HepG2 (cell line): ENCODE measurements around the gene SAMSN1. TPM values are rescaled to one million over a fixed set of nuclear protein-coding genes. Genes with fewer than 3 reads are reported as not detected.

Experiments
- polyA plus RNA-seq, 8 experiments: library from polyadenylated mRNA; depleted of rRNA in 3 of 8; stranded (reverse) in 7 of 8; unstranded in 1 of 8; fragments of >200 nt; fragmentation: Illumina TruSeq in 4 of 8; extraction: Trizol in 4 of 8; gene quantifications; 2 replicates each; pipeline versions ENCODE4 v1.2.1 to v1.2.3, GENCODE V29; 2011 to 2016; ENCODE audit warnings: low read depth in 4 of 8, missing spikeins in 1 of 8, mixed read lengths in 1 of 8; ENCODE audit not compliant: insufficient read depth in 1 of 8
- total RNA-seq, 5 experiments: library from RNA; depleted of rRNA; stranded (reverse); fragments of >200 nt; fragmentation: Illumina TruSeq; extraction: Trizol; gene quantifications; 2 replicates each; pipeline ENCODE4 v1.2.3, GENCODE V29; 2016; ENCODE audit warnings: low read depth in 1 of 5
- TF ChIP-seq, protein P1 (sequence below): sonication (generic); formaldehyde crosslinking; IDR thresholded peaks from one replicate; pipeline ENCODE4 v1.5.1; 2020; ENCODE audit warnings: mild to moderate bottlenecking, missing genetic modification reagents; ENCODE audit errors: not compliant biosample characterization
- TF ChIP-seq, protein P2 (sequence below): sonication (generic); formaldehyde crosslinking; IDR thresholded peaks from 2 replicates; pipeline ENCODE4 v1.5.0; 2020; ENCODE audit warnings: mild to moderate bottlenecking, missing genetic modification reagents

Gene SAMSN1
- total and polyA plus RNA-seq, 2 of the 13 experiments (the other 11 are each of a cell fraction or from before 2014, with no cell fraction given), result 0.09 TPM; not detected in 1

DNA sequence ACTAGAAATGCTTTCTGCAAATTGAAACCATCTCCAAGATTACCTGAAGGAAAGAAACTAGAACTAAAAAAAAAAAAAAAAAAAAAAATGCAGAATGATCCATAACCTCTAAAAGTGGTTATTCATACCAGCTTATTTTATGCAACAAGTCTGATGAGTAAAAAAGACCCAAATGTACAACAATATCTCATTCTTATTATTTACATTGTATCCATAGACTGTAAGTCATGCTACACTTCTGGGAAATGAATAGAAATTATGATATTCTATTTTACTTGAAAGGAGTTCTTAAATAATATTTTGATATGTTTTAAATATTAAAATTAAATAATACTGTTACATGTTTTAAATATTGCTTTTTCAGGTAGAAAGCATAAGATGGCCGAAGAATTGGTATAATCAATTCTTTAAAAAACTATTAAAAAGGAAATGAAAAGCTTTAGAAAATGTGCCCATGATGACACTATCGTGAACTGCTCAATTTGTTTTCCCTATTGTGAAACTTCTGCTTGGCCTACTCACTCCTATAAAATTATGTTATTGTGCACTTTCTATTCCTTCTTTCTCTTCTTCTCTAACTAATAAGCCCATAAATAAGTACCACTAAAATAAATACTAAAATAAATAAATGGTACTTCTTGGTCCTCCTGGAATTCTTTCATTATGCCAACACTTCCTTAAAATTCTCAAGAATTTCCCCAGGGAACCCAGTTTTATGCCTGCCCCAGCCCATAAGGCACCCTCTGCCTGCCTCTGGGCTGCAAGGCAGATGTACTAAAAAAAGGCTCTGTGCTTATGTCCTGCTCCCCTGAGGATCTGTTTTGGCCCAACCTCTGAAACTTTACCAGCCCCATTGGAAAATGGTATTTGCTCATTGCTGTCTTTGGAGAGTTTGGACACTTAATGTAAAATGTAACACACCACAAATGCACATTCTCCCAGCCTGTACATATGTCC, 18.1 kb downstream of the SAMSN1 start (continued):
- TF ChIP-seq, protein P1, sequence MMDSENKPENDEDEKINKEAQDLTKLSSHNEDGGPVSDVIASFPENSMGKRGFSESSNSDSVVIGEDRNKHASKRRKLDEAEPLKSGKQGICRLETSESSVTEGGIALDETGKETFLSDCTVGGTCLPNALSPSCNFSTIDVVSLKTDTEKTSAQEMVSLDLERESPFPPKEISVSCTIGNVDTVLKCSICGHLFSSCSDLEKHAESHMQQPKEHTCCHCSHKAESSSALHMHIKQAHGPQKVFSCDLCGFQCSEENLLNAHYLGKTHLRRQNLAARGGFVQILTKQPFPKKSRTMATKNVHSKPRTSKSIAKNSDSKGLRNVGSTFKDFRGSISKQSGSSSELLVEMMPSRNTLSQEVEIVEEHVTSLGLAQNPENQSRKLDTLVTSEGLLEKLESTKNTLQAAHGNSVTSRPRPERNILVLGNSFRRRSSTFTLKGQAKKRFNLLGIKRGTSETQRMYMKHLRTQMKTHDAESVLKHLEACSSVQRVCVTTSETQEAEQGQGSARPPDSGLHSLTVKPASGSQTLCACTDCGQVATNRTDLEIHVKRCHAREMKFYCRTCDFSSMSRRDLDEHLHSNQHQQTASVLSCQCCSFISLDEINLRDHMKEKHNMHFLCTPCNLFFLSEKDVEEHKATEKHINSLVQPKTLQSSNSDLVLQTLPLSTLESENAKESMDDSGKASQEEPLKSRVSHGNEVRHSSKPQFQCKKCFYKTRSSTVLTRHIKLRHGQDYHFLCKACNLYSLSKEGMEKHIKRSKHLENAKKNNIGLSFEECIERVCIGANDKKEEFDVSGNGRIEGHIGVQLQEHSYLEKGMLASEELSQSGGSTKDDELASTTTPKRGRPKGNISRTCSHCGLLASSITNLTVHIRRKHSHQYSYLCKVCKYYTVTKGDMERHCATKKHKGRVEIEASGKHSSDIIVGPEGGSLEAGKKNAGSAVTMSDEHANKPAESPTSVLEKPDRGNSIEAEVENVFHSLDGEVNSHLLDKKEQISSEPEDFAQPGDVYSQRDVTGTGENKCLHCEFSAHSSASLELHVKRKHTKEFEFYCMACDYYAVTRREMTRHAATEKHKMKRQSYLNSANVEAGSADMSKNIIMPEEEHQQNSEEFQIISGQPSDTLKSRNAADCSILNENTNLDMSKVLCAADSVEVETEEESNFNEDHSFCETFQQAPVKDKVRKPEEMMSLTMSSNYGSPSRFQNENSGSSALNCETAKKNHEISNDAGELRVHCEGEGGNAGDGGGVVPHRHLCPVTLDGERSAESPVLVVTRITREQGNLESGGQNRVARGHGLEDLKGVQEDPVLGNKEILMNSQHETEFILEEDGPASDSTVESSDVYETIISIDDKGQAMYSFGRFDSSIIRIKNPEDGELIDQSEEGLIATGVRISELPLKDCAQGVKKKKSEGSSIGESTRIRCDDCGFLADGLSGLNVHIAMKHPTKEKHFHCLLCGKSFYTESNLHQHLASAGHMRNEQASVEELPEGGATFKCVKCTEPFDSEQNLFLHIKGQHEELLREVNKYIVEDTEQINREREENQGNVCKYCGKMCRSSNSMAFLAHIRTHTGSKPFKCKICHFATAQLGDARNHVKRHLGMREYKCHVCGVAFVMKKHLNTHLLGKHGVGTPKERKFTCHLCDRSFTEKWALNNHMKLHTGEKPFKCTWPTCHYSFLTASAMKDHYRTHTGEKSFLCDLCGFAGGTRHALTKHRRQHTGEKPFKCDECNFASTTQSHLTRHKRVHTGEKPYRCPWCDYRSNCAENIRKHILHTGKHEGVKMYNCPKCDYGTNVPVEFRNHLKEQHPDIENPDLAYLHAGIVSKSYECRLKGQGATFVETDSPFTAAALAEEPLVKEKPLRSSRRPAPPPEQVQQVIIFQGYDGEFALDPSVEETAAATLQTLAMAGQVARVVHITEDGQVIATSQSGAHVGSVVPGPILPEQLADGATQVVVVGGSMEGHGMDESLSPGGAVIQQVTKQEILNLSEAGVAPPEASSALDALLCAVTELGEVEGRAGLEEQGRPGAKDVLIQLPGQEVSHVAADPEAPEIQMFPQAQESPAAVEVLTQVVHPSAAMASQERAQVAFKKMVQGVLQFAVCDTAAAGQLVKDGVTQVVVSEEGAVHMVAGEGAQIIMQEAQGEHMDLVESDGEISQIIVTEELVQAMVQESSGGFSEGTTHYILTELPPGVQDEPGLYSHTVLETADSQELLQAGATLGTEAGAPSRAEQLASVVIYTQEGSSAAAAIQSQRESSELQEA (CRISPR knock-in tag), result no peak
- TF ChIP-seq, protein P2, sequence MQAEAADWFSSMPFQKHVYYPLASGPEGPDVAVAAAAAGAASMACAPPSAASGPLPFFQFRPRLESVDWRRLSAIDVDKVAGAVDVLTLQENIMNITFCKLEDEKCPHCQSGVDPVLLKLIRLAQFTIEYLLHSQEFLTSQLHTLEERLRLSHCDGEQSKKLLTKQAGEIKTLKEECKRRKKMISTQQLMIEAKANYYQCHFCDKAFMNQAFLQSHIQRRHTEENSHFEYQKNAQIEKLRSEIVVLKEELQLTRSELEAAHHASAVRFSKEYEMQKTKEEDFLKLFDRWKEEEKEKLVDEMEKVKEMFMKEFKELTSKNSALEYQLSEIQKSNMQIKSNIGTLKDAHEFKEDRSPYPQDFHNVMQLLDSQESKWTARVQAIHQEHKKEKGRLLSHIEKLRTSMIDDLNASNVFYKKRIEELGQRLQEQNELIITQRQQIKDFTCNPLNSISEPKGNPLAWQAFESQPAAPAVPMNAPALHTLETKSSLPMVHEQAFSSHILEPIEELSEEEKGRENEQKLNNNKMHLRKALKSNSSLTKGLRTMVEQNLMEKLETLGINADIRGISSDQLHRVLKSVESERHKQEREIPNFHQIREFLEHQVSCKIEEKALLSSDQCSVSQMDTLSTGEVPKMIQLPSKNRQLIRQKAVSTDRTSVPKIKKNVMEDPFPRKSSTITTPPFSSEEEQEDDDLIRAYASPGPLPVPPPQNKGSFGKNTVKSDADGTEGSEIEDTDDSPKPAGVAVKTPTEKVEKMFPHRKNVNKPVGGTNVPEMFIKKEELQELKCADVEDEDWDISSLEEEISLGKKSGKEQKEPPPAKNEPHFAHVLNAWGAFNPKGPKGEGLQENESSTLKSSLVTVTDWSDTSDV (CRISPR knock-in tag), result no peak
